ENCODE data around the gene PET100.

PET100 gene

DNA sequence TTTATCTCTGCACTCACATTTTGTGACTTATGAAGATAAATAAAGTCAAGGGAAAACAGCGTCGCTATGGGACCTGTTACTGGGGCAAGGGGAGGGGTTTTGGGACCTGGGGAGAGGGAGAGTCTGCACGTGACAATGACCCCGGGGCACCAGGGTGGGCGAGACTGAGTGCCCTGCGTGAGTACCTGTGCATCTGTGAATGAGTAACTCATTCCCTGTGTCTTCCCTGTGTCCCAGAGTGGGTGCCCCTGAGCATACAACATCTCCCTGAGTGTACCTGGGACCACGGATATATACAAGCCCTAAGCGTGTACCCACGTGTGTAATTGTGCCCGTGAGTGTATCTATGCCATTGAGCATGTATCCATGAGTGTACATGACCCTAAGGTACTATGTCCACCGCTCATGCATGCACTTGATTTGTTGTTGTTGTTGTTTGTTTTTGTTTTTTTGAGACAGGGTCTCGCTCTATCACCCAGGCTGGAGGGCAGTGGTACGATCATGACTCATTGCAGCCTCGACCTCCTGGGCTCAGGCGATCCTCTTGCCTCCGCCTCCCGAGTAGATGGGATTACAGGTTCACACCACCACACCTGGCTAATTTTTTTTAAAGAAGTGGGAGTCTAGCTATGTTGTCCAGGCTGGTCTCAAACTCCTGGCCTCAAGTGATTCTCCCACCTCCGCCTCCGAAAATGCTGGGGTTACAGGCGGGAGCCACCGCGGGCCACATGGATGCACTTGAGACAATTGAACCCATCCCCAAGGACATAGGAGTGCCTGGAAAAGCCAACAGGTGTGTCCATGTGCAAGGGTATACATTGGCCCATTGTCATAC is 50.4 kb downstream of the PET100 start:
- TF ChIP-seq, protein P1, sequence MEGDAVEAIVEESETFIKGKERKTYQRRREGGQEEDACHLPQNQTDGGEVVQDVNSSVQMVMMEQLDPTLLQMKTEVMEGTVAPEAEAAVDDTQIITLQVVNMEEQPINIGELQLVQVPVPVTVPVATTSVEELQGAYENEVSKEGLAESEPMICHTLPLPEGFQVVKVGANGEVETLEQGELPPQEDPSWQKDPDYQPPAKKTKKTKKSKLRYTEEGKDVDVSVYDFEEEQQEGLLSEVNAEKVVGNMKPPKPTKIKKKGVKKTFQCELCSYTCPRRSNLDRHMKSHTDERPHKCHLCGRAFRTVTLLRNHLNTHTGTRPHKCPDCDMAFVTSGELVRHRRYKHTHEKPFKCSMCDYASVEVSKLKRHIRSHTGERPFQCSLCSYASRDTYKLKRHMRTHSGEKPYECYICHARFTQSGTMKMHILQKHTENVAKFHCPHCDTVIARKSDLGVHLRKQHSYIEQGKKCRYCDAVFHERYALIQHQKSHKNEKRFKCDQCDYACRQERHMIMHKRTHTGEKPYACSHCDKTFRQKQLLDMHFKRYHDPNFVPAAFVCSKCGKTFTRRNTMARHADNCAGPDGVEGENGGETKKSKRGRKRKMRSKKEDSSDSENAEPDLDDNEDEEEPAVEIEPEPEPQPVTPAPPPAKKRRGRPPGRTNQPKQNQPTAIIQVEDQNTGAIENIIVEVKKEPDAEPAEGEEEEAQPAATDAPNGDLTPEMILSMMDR (IDR thresholded peaks at IDR 0.05; ENCODE audit: low read length, missing control alignments): no peak
- no peak for DNase-seq (ENCODE audit: low read depth)
- peak overlapping the region; percentile 2 for H3K4me3 ChIP-seq (replicated peaks; ENCODE audit: low read depth, low read length)

DNA sequence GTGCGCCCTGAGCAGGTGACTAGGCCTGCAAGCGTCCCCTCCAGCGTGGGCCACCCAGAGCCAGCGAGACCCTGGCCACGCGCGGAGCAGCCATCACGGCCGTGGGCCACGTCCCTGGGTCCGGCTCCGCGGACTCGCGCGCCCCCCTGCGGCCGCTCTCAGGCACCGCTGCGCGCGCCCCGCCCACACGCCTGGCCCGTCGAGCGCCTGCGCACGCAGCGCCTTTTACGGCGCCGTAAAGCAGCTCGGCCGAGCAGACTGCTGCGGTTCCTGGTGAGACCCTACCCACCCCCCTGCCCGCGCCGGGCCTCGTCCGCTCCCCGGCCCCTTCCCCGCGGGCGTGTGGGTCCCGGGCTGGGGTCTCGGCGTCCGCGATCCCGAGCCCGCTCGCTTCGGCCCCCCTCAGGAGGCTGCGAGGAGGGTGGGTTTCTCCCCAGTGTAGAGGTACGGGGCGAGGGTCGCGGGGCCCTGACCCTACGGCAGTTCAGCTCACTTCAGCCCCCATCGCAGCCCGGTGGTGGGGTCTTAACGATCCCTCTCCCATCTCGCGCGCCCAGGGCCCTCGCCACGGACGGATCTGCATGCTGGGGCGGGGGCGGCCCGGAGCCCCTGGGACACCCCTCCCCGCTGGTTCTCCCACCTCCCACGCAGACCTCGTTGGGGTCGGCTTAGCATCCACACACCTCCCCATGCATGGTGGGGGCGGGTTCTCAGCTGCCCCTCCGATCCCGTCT is 51.2 kb downstream of the PET100 start, which contains the start of gene TRAPPC5:
TRAPPC5 (plus strand) TSS at position 228 of the 734 bp plus-strand sequence. CDS start 1,421 bp downstream, outside the sequence.
- peak; percentile 84 for DNase-seq (ENCODE audit: low read depth)
- TF ChIP-seq, protein P1 (IDR thresholded peaks at IDR 0.05; ENCODE audit: low read length, missing control alignments): peak; percentile 30
- H3K4me3 ChIP-seq (replicated peaks; ENCODE audit: low read depth, low read length): peak within 1 kb of the TSS; percentile 94

Measured in fibroblast of pulmonary artery (primary cell).